ENCODE data around the gene ADAMTS17.

DNA sequence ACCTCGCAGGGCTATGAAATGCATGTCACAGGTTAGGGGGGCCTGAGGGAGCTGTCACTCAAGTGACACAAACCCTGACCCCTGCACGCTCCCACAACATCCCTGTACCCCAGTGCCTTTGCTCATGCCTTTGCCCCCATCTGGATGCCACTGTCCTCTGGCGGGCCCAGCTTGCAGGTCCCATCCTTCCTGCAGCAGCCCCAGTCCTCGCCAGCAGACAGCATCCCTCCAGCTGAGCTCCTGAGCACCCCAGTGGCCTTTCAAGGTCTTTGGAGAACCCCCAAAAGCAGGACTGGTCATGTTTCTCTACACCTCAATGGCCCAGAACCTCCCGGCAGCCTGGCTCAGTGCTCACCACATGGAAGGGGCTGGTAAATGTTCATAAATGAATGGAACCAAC is 170.4 kb downstream of the ADAMTS17 start:
- TF ChIP-seq, protein P1, sequence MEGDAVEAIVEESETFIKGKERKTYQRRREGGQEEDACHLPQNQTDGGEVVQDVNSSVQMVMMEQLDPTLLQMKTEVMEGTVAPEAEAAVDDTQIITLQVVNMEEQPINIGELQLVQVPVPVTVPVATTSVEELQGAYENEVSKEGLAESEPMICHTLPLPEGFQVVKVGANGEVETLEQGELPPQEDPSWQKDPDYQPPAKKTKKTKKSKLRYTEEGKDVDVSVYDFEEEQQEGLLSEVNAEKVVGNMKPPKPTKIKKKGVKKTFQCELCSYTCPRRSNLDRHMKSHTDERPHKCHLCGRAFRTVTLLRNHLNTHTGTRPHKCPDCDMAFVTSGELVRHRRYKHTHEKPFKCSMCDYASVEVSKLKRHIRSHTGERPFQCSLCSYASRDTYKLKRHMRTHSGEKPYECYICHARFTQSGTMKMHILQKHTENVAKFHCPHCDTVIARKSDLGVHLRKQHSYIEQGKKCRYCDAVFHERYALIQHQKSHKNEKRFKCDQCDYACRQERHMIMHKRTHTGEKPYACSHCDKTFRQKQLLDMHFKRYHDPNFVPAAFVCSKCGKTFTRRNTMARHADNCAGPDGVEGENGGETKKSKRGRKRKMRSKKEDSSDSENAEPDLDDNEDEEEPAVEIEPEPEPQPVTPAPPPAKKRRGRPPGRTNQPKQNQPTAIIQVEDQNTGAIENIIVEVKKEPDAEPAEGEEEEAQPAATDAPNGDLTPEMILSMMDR (conservative IDR thresholded peaks at IDR 0.05): no peak
- TF ChIP-seq EZH2 (IDR thresholded peaks at IDR 0.05; ENCODE audit: low read depth): no peak
